Midbrain (tissue), 1 donor: ENCODE results near the gene CCDC88C.
"Not testable (repeated sequence)": the region's sequence is repeated elsewhere in the genome, so short reads cannot be mapped to it uniquely, and the experiment has no call there.

Experiments
- DNase-seq: peaks from one replicate; lab custom pipeline; 2025; lab: John Stamatoyannopoulos, UW

CCDC88C gene

DNA sequence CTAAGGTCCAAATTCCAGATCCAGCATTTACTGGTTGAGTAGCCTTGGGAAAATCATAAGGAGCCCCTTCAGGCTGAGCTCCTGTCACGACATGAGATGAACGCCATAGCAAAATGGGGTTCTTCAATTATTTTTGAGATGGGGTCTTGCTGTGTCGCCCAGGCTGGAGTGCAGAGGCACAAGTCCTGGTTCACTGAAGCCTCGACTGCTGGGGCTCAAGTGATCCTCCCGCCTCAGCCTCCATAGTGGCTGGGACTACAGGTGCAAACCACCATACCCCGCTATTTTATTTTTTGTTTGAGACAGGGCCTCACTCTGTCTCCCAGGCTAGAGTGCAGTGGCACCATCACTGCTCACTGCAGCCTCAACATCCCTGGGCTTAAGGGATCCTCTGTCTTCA, 147.4 kb downstream of the CCDC88C start:
- DNase-seq: no peak

- peak; percentile 33 for DNase-seq
Measured at GRCh38 chr14:91269076-91269991, 148.3 kb downstream of the CCDC88C start.

GRCh38 chr14:91267965-91268437, 149.6 kb downstream of the CCDC88C start:
- DNase-seq: no peak

DNA sequence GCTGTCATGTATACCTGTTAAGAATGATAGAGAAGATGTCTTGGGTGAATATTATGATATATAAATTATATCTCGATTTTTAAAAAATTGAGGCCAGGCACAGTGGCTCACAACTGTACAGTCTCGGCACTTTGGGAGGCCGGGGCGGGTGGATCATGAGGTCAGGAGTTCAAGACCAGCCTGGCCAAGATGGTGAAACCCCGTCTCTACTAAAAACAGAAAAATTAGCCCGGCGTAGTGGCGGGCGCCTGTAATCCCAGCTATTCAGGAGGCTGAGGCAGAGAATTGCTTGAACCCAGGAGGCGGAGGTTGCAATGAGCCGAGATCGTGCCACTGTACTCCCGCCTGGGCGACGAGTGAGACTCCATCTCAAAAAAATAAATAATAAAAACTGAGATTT, 151.3 kb downstream of the CCDC88C start:
- not testable (repeated sequence) for DNase-seq

- no peak for DNase-seq
Measured at GRCh38 chr14:91265404-91265803, 152.2 kb downstream of the CCDC88C start.

- DNase-seq: no peak
Measured at GRCh38 chr14:91264151-91265150, 153.2 kb downstream of the CCDC88C start.

- no peak for DNase-seq
Measured at GRCh38 chr14:91263329-91263728, 154.3 kb downstream of the CCDC88C start.

DNA sequence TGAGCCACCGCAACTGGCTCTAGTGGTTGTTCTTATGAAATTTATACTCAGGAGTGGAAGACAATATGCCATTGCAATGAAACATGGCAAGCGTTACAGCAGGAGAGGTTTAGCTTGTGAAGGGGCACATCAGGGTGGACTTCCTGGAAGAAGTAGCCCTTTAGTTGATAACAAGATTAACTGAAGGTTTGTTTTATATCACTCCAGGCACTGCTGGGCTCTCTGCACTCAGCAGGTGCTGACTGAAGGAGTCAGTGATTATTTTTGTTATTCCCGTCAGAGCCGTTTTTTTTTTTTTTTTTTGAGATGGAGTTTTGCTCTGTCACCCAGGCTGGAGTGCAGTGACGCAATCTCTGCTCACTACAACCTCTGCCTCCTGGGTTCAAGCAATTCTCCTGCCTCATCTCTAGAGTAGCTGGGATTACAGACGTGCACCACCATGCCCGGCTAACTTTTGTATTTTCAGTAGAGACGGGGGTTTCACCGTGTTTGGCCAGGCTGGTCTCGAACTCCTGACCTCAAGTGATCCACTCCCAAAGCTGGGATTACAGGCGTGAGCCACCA, 155.6 kb downstream of the CCDC88C start:
- DNase-seq: no peak

DNA sequence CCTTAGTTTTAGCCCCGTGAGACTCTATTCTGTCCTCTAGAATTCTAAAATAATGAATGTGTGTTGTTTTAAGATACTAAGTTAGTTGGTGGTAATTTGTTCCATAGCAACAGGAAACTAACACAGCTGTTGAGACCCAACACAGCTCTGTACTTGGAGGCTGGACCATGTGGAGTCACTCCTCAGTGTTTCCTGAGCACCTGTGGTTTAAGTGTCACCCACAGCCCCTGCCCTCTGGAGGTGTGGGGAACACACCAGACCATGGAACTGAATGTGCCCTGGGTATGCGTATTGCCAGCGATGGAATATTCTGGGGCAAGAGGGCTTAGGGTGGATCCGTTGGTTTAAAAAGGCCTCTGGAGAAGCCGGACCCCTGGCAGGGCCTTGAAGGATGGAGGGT, 156.5 kb downstream of the CCDC88C start:
- no peak for DNase-seq

- DNase-seq: no peak
Measured at GRCh38 chr14:91258876-91259275, 158.7 kb downstream of the CCDC88C start.

DNA sequence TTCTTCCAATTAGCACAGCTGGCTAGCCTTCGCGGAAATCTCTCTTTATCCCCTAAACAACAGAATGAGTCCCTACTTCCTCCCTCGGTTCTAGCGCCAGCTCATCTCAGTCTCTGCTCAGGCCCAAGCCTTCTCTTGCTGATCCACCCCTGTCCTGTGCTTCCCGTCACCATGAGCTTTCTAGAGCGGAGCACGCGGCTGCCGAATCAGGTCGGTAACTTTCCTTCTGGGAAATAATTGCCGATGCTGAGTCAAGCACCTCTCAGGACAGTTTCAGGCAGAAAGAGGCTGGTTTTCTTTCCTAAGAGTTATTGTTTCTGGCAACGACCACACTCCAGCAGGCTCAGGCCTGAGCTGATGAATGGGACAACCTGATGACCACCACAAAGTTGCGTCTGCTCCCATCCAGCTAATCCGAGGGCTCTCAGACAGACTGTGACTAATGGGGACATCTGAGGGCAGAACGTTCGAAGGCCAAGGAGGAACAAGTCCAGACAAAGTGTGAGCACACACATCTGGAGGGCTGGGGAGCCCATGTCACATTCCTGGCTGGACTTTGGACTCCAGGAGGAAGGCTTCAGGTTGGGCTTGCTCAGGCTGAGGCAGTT, 159.5 kb downstream of the CCDC88C start:
- no peak for DNase-seq

- DNase-seq: no peak
Measured at GRCh38 chr14:91257328-91258010, 160.2 kb downstream of the CCDC88C start.

DNA sequence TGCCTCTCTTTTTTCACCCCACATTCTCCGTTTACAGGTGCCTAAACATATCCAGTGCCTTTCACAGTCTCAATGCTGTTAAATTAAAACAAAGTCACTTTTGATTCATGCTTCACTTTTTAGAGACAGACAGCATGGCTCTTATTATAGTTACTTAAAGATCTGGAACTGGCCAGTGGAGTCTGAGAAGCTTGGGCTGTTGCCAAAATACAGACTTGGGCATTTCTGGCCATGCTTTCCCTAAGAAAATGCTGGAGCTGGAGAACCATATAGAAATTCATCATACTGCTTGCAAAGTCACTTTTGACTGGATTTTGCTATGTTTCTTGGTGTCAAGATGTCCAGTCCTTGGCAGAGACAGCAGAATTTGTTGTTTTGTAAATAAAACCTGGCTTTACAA, 161.0 kb downstream of the CCDC88C start:
- no peak for DNase-seq

DNA sequence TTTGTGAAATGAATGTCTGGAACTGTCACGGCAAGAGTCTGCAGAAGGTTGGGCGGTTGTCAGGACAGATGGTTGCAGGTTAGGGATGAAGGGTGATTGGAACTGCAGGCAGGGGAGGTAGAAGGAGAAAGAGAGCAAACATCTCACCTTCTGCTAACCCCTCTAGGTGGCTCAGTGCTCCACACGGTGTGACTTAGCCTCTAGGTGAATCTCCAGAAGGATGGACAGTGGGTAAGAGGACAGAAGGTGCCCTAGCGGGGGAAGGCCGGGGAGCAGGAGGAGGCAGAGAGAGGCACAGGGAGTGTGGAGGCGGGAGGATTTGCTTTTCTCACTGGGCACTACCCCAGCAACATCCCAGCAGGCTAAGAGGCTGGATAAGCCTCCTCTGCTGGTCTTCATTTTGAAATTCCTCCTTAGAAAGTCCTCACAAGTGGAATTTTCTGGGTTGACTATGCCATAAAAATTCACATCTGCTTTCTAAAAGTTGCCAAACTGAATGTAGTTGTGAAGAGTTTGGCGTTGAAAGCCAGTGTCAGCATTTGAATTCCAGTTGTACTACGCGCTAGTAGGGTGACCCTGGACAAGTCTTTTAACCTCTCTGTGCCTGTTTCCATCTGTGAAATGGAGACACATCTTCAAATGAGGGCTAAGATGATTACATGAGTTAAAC, 162.5 kb downstream of the CCDC88C start:
- DNase-seq: no peak

DNA sequence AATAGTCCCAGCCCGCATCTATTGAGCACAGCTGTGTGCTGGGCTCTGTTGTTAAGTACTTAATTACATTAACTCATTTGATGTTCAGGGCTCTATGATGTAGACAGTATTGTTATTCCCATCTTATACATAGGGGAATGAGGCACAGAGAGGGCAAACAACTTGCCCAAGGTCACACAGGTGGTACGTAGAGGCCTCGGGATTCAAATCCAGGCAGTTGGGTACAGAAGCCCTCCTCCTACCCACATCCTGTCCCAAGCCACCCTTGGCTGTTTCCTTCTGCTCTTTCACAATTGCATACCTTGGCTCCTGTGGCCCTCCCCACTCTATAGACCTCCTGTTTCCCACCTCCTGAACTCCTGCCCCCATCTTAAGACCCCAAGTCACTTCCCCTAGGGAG, 163.2 kb downstream of the CCDC88C start:
- DNase-seq: no peak

GRCh38 chr14:91253795-91254323, 163.8 kb downstream of the CCDC88C start:
- DNase-seq: no peak

- peak; percentile 17 for DNase-seq
Measured at GRCh38 chr14:91252871-91253794, 164.5 kb downstream of the CCDC88C start.

DNA sequence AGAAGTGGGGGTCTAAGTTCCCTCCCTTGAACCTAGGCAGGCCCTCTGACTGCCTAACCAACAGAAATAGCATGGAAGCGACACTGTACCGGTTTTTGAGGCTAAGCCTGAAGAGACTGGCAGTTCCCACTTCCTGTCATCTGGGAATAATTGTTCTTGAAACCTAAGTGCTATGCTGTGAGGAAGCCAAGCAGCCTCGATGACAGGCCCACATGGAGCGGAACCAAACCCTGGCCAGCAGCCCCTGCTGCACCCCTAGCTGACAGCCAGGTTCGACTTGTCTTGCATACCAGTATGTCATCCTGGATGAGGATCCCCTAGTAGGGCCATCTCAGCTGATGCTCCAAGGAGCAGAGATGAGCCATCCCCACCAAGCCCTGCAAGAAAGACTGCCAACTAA, 166.7 kb downstream of the CCDC88C start:
- no peak for DNase-seq
